ENCODE results near the gene CSK. TPM values are rescaled to one million over a fixed set of nuclear protein-coding genes. Genes with fewer than 3 reads are reported as not detected.

CSK gene
- total and polyA plus RNA-seq, 2 experiments from 2014 or later, result 13.6 to 27.5 TPM

- H3F3A ChIP-seq (replicated peaks; ENCODE audit: low read depth), result 0 out of 2 replicates have a peak, but pooled peaks cover 3% of the 10 kb centered on the region
- peak overlapping the region; percentile 34; the same call in 1 of the 2 replicates for H3K4me3 ChIP-seq
- no peaks in the 10 kb centered on the region for H3K79me2 ChIP-seq (replicated peaks; ENCODE audit: insufficient read depth)
- H4K20me1 ChIP-seq (replicated peaks; ENCODE audit: insufficient read depth), result no peaks in the 10 kb centered on the region
- H3K27ac ChIP-seq (ENCODE audit: low read depth), result no peak overlapping the region
- H3K27me3 ChIP-seq (ENCODE audit: insufficient read depth), result no peaks in the 10 kb centered on the region
- no peaks in the 10 kb centered on the region for H3K9me2 ChIP-seq (ENCODE audit: insufficient read depth)
- no peaks in the 10 kb centered on the region; the same call in 1 of the 2 replicates for H3K4me1 ChIP-seq (ENCODE audit: insufficient read depth)
- DNase-seq (ENCODE audit: low spot score) (peak; percentile 42), ATAC-seq (peak; percentile 5; the same call in 2 of the 3 replicates)
- H3K27me3 Mint-ChIP-seq (ENCODE audit: insufficient read depth, low read depth, poor library complexity), result peaks cover 15% of the 10 kb centered on the region
- no peak overlapping the region for H3K27ac Mint-ChIP-seq
- no peaks in the 10 kb centered on the region for H3K36me3 ChIP-seq (ENCODE audit: insufficient read depth)
- H3K4me3 Mint-ChIP-seq, result peak overlapping the region; percentile 53
- H3K36me3 Mint-ChIP-seq (ENCODE audit: low read depth), result no peaks in the 10 kb centered on the region
- no peaks in the 10 kb centered on the region for H3K9me3 Mint-ChIP-seq
- peak overlapping the region; percentile 68 for H3K4me2 ChIP-seq
- 0 out of 2 replicates have a peak overlapping the region, but pooled peaks have one; percentile 74 for H2AFZ ChIP-seq
- TF ChIP-seq CTCF (conservative IDR thresholded peaks at IDR 0.05; ENCODE audit: low read depth in 2 of 2) (0 out of 4 replicates have a peak, but pooled peaks of 1 of the 2 experiments have one; percentile 19), CREB1 (CRISPR knock-in tag; IDR thresholded peaks at IDR 0.05; ENCODE audit: low read depth) (no peak)
- peaks cover 15% of the 10 kb centered on the region; the same call in 2 of the 3 replicates for H3K4me1 Mint-ChIP-seq
Measured at GRCh38 chr15:74768099-74768770, 13.6 kb upstream of the CSK start.

- Histone ChIP-seq H3K9me2 (ENCODE audit: insufficient read depth) (no peaks in the 10 kb centered on the region), H3K4me2 (peak overlapping the region; percentile 68), H3K27ac (ENCODE audit: low read depth) (no peak overlapping the region), H3K4me1 (ENCODE audit: insufficient read depth) (peaks cover 4% of the 10 kb centered on the region; the same call in 1 of the 2 replicates), H3K4me3 (peak overlapping the region; percentile 34; the same call in 1 of the 2 replicates), H2AFZ (no peak overlapping the region), H3K27me3 (ENCODE audit: insufficient read depth) (no peaks in the 10 kb centered on the region), H3K79me2 (replicated peaks; ENCODE audit: insufficient read depth) (no peaks in the 10 kb centered on the region), H4K20me1 (replicated peaks; ENCODE audit: insufficient read depth) (no peaks in the 10 kb centered on the region), H3F3A (replicated peaks; ENCODE audit: low read depth) (0 out of 2 replicates have a peak, but pooled peaks cover 3% of the 10 kb centered on the region), H3K36me3 (ENCODE audit: insufficient read depth) (no peaks in the 10 kb centered on the region)
- Mint-ChIP-seq H3K36me3 (ENCODE audit: low read depth) (no peaks in the 10 kb centered on the region), H3K27me3 (ENCODE audit: insufficient read depth, low read depth, poor library complexity) (peaks cover 15% of the 10 kb centered on the region), H3K9me3 (no peaks in the 10 kb centered on the region), H3K4me3 (peak overlapping the region; percentile 53), H3K27ac (no peak overlapping the region), H3K4me1 (peaks cover 22% of the 10 kb centered on the region; the same call in 2 of the 3 replicates)
- DNase-seq (ENCODE audit: low spot score) (peak; percentile 81), ATAC-seq (peak; percentile 48)
- TF ChIP-seq CTCF (conservative IDR thresholded peaks at IDR 0.05; ENCODE audit: low read depth in 2 of 2) (peak; percentile 95 to 98), CREB1 (CRISPR knock-in tag; IDR thresholded peaks at IDR 0.05; ENCODE audit: low read depth) (peak; percentile 70), POLR2AphosphoS5 (IDR thresholded peaks at IDR 0.05; ENCODE audit: low read depth) (no peak)
Measured at GRCh38 chr15:74768771-74769342, 13.0 kb upstream of the CSK start.

Data from GM23338 (cell line).